ENCODE measurements around the gene DBF4B. TPM values are rescaled to one million over a fixed set of nuclear protein-coding genes. Genes with fewer than 3 reads are reported as not detected.
A peak's percentile ranks its signal among the peaks of the same experiment; 100 is the strongest.

Gene DBF4B
- total and polyA plus RNA-seq, 10 of the 15 experiments (the other 5 are each of a cell fraction or from before 2014, with no cell fraction given): 2.4 to 24.6 (median 16.9) TPM

DNA sequence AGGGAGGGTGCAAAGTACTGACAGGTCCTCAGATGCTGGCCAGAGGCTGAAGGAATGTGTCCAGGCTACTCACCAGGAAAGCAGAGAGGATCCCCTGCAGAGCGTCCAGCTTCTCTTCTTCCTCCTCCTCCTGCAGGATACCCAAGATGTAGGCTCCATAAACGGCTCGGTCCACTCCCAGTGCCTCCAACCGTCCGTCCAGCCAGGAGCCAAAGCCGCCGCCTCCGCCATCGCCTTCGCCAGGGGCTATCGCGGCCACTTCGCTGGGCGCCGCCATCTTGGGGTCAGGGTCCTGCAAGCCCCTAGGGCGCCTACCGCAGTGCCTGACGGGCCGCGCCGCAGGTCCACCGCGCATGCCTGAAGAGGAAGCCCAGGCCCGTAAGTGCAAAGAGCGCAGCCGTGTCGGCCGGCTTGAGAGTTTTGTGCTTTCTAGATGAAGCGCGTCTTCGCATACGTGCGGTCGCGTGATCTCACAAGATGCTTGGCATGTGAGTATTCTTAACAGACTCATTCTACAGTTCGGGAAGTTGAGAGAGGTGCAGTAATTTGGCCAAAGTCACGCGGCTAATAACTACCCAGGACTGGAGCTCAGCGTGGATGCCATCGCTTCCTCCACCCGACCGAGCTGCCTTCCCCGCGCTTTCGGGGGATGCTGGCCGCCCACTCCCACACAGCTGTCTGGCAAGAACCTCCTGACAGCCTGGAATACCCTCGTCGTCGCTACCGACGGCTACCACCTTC, 18.8 kb upstream of the DBF4B start, which contains the start of gene CCDC43 (continued):
- no peak for TF ChIP-seq MYB (IDR thresholded peaks at IDR 0.05; ENCODE audit: borderline replicate concordance, low read depth, low read length)
- no peak for TF ChIP-seq ATF7 (IDR thresholded peaks at IDR 0.05; ENCODE audit: low read depth)
- TF ChIP-seq SMAD1 (IDR thresholded peaks at IDR 0.05; ENCODE audit: low read depth, partially characterized antibody): no peak
- TF ChIP-seq, protein P1, sequence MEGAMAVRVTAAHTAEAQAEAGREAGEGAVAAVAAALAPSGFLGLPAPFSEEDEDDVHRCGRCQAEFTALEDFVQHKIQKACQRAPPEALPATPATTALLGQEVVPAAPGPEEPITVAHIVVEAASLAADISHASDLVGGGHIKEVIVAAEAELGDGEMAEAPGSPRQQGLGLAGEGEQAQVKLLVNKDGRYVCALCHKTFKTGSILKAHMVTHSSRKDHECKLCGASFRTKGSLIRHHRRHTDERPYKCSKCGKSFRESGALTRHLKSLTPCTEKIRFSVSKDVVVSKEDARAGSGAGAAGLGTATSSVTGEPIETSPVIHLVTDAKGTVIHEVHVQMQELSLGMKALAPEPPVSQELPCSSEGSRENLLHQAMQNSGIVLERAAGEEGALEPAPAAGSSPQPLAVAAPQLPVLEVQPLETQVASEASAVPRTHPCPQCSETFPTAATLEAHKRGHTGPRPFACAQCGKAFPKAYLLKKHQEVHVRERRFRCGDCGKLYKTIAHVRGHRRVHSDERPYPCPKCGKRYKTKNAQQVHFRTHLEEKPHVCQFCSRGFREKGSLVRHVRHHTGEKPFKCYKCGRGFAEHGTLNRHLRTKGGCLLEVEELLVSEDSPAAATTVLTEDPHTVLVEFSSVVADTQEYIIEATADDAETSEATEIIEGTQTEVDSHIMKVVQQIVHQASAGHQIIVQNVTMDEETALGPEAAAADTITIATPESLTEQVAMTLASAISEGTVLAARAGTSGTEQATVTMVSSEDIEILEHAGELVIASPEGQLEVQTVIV (IDR thresholded peaks at IDR 0.05; ENCODE audit: borderline replicate concordance, partially characterized antibody): no peak
- no peak for TF ChIP-seq TARDBP (IDR thresholded peaks at IDR 0.05; ENCODE audit: borderline replicate concordance)
- no peak for TF ChIP-seq EZH2 (IDR thresholded peaks at IDR 0.05; ENCODE audit: borderline replicate concordance, control insufficient read depth, low read depth, low read length)
- peak; percentile 38; the same call in 1 of the 2 replicates for TF ChIP-seq BACH1 (IDR thresholded peaks at IDR 0.05; ENCODE audit: borderline replicate concordance)
- no peak for TF ChIP-seq ZBTB4 (CRISPR knock-in tag; IDR thresholded peaks at IDR 0.05)
- TF ChIP-seq CREM (IDR thresholded peaks at IDR 0.05; ENCODE audit: low read depth): peak; percentile 35; the same call in 1 of the 2 replicates
- TF ChIP-seq IRF4 (IDR thresholded peaks at IDR 0.05; ENCODE audit: low read depth, low read length): no peak
- TF ChIP-seq IRF3 (IDR thresholded peaks at IDR 0.05): no peak
- TF ChIP-seq TBL1XR1 (IDR thresholded peaks at IDR 0.05; ENCODE audit: low read depth, low read length): peak; percentile 43; the same call in 1 of the 2 replicates
- no peak for TF ChIP-seq ZZZ3 (IDR thresholded peaks at IDR 0.05; ENCODE audit: control insufficient read depth, insufficient read length, low read depth)
- TF ChIP-seq, protein P2, sequence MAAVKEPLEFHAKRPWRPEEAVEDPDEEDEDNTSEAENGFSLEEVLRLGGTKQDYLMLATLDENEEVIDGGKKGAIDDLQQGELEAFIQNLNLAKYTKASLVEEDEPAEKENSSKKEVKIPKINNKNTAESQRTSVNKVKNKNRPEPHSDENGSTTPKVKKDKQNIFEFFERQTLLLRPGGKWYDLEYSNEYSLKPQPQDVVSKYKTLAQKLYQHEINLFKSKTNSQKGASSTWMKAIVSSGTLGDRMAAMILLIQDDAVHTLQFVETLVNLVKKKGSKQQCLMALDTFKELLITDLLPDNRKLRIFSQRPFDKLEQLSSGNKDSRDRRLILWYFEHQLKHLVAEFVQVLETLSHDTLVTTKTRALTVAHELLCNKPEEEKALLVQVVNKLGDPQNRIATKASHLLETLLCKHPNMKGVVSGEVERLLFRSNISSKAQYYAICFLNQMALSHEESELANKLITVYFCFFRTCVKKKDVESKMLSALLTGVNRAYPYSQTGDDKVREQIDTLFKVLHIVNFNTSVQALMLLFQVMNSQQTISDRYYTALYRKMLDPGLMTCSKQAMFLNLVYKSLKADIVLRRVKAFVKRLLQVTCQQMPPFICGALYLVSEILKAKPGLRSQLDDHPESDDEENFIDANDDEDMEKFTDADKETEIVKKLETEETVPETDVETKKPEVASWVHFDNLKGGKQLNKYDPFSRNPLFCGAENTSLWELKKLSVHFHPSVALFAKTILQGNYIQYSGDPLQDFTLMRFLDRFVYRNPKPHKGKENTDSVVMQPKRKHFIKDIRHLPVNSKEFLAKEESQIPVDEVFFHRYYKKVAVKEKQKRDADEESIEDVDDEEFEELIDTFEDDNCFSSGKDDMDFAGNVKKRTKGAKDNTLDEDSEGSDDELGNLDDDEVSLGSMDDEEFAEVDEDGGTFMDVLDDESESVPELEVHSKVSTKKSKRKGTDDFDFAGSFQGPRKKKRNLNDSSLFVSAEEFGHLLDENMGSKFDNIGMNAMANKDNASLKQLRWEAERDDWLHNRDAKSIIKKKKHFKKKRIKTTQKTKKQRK (IDR thresholded peaks at IDR 0.05; ENCODE audit: low read depth, low read length): no peak
- no peak for TF ChIP-seq ZNF274 (IDR thresholded peaks at IDR 0.05; ENCODE audit: insufficient read depth, insufficient read length)
- peak; percentile 59; the same call in 1 of the 2 replicates for TF ChIP-seq STAT1 (conservative IDR thresholded peaks at IDR 0.05)
- TF ChIP-seq CHD1 (IDR thresholded peaks at IDR 0.05; ENCODE audit: low read depth, low read length): no peak
- no peak for TF ChIP-seq EP300 (IDR thresholded peaks at IDR 0.05; ENCODE audit: borderline replicate concordance in 1 of 2, control insufficient read depth in 1 of 2, low read depth in 2 of 2, low read length in 2 of 2)
- TF ChIP-seq POLR2AphosphoS5 (IDR thresholded peaks at IDR 0.05; ENCODE audit: low read length): peak; percentile 88
- no peak for TF ChIP-seq JUNB (IDR thresholded peaks at IDR 0.05)

Measured in GM12878 (cell line).